Stimulated activated naive B cell treated with anti-CD40 and anti-IgM and Interleukin-4, amounts not matched to agents 10 μg/mL and 1 μg/mL and 100 μg/mL, for 72 hours (primary cell): Measurements from ENCODE around the gene ZFPM1.

ENCODE experiments used
- ATAC-seq, 2 donors: fragments of 150-1000 bp; cut with Tn5 transposase; replicated peaks; 2 replicates each; pipeline ENCODE4 v1.10.0; 2021; ENCODE audit warnings: moderate library complexity in 1 of 2
- DNase-seq: peaks from one replicate; pipeline ENCODE4 v3.0.0; 2021
- H3K27ac Mint-ChIP-seq: one replicate; pipeline ENCODE4 v1.8.0; 2022; ENCODE audit warnings: mild to moderate bottlenecking, mixed read lengths
- H3K27me3 Mint-ChIP-seq, 2 donors: one replicate each; pipeline ENCODE4 v1.8.0; 2022; ENCODE audit warnings: mixed read lengths in 2 of 2
- H3K36me3 Mint-ChIP-seq, 2 donors: one replicate each; pipeline ENCODE4 v1.8.0; 2022; ENCODE audit warnings: mixed read lengths in 2 of 2, mild to moderate bottlenecking in 1 of 2
- H3K4me1 Mint-ChIP-seq, 2 donors: one replicate each; pipeline ENCODE4 v1.8.0; 2022; ENCODE audit warnings: mixed read lengths in 2 of 2, mild to moderate bottlenecking in 1 of 2
- H3K4me3 Mint-ChIP-seq, 2 donors: one replicate each; pipeline ENCODE4 v1.8.0; 2022; ENCODE audit warnings: mild to moderate bottlenecking in 2 of 2, mixed read lengths in 2 of 2, moderate library complexity in 1 of 2
- H3K9me3 Mint-ChIP-seq, 2 donors: one replicate each; pipeline ENCODE4 v1.8.0; 2022; ENCODE audit warnings: mixed read lengths in 2 of 2, mild to moderate bottlenecking in 1 of 2

ZFPM1 gene

GRCh38 chr16:88569985-88570690 is 117.1 kb downstream of the ZFPM1 start, which contains the start of gene ZC3H18:
Gene ZC3H18 (plus strand): TSS chr16:88570403. CDS start chr16:88577124, 6,721 bp downstream.
- DNase-seq, result peak; percentile 94
- Mint-ChIP-seq H3K27ac (peak within 1 kb of the TSS; percentile 96), H3K27me3 (no peaks in the 10 kb centered on the region), H3K4me3 (peak within 1 kb of the TSS; percentile 88 to 94), H3K36me3 (peaks cover 0 to 3% of the 10 kb centered on the region in 2 donors), H3K9me3 (no peaks in the 10 kb centered on the region), H3K4me1 (peaks cover 17 to 39% of the 10 kb centered on the region in 2 donors)
- peak; percentile 79 to 86 for ATAC-seq

- Mint-ChIP-seq H3K36me3 (peaks cover 0 to 3% of the 10 kb centered on the region in 2 donors), H3K4me3 (peak overlapping the region; percentile 85 to 87), H3K9me3 (no peaks in the 10 kb centered on the region), H3K27ac (peak overlapping the region; percentile 84), H3K4me1 (peaks cover 17 to 39% of the 10 kb centered on the region in 2 donors), H3K27me3 (no peaks in the 10 kb centered on the region)
- DNase-seq (no peak), ATAC-seq (peak; percentile 58 to 59)
Measured at GRCh38 chr16:88570691-88571092, 117.6 kb downstream of the ZFPM1 start.

GRCh38 chr16:88575251-88575650 is 122.2 kb downstream of the ZFPM1 start:
- peaks cover 28% of the 10 kb centered on the region in 2 donors for H3K36me3 Mint-ChIP-seq
- ATAC-seq, result no peak
- H3K27ac Mint-ChIP-seq, result no peak overlapping the region
- H3K27me3 Mint-ChIP-seq, result no peaks in the 10 kb centered on the region
- H3K4me1 Mint-ChIP-seq, result peaks cover 15 to 49% of the 10 kb centered on the region in 2 donors
- H3K9me3 Mint-ChIP-seq, result no peaks in the 10 kb centered on the region
- no peak for DNase-seq
- H3K4me3 Mint-ChIP-seq, result no peak overlapping the region

GRCh38 chr16:88576307-88576706 is 123.2 kb downstream of the ZFPM1 start:
- Mint-ChIP-seq H3K27me3 (no peaks in the 10 kb centered on the region), H3K36me3 (peaks cover 32 to 37% of the 10 kb centered on the region in 2 donors), H3K27ac (no peak overlapping the region), H3K4me1 (peaks cover 18 to 54% of the 10 kb centered on the region in 2 donors), H3K9me3 (no peaks in the 10 kb centered on the region), H3K4me3 (no peak overlapping the region)
- ATAC-seq (no peak), DNase-seq (no peak)

GRCh38 chr16:88577166-88577565 is 124.1 kb downstream of the ZFPM1 start:
- Mint-ChIP-seq H3K4me3 (no peak overlapping the region), H3K36me3 (peaks cover 36 to 40% of the 10 kb centered on the region in 2 donors), H3K4me1 (peaks cover 17 to 46% of the 10 kb centered on the region in 2 donors), H3K9me3 (no peaks in the 10 kb centered on the region), H3K27ac (no peak overlapping the region), H3K27me3 (no peaks in the 10 kb centered on the region)
- DNase-seq (no peak), ATAC-seq (no peak)

- peaks cover 13 to 37% of the 10 kb centered on the region in 2 donors for H3K4me1 Mint-ChIP-seq
- no peak overlapping the region for H3K4me3 Mint-ChIP-seq
- peaks cover 38 to 40% of the 10 kb centered on the region in 2 donors for H3K36me3 Mint-ChIP-seq
Measured at GRCh38 chr16:88578446-88579313, 125.6 kb downstream of the ZFPM1 start.

GRCh38 chr16:88580371-88580770 is 127.3 kb downstream of the ZFPM1 start:
- ATAC-seq, result no peak
- no peak for DNase-seq
- Mint-ChIP-seq H3K27me3 (no peaks in the 10 kb centered on the region), H3K9me3 (no peaks in the 10 kb centered on the region), H3K27ac (no peak overlapping the region), H3K4me1 (peaks cover 19 to 46% of the 10 kb centered on the region in 2 donors), H3K4me3 (no peak overlapping the region), H3K36me3 (peaks cover 35 to 46% of the 10 kb centered on the region in 2 donors)

More at GRCh38 chr16:88578446-88579313, 125.6 kb downstream of the ZFPM1 start:
- H3K9me3 Mint-ChIP-seq, result no peaks in the 10 kb centered on the region
- DNase-seq (no peak), ATAC-seq (no peak)
- H3K27ac Mint-ChIP-seq, result no peak overlapping the region
- H3K27me3 Mint-ChIP-seq, result no peaks in the 10 kb centered on the region

GRCh38 chr16:88581033-88581432 is 128.0 kb downstream of the ZFPM1 start:
- H3K36me3 Mint-ChIP-seq, result peaks cover 36 to 50% of the 10 kb centered on the region in 2 donors
- H3K4me1 Mint-ChIP-seq, result peaks cover 24 to 51% of the 10 kb centered on the region in 2 donors
- ATAC-seq, result no peak

GRCh38 chr16:88582912-88583575 is 130.0 kb downstream of the ZFPM1 start:
- ATAC-seq (no peak), DNase-seq (no peak)
- no peak overlapping the region for H3K4me3 Mint-ChIP-seq
- H3K27me3 Mint-ChIP-seq, result no peaks in the 10 kb centered on the region
- peaks cover 36 to 53% of the 10 kb centered on the region in 2 donors for H3K36me3 Mint-ChIP-seq
- H3K4me1 Mint-ChIP-seq, result peaks cover 20 to 44% of the 10 kb centered on the region in 2 donors
- no peak overlapping the region for H3K27ac Mint-ChIP-seq
- H3K9me3 Mint-ChIP-seq, result no peaks in the 10 kb centered on the region

More at GRCh38 chr16:88581033-88581432, 128.0 kb downstream of the ZFPM1 start:
- no peak overlapping the region for H3K27ac Mint-ChIP-seq
- H3K9me3 Mint-ChIP-seq, result no peaks in the 10 kb centered on the region
- H3K4me3 Mint-ChIP-seq, result no peak overlapping the region
- no peaks in the 10 kb centered on the region for H3K27me3 Mint-ChIP-seq
- no peak for DNase-seq

GRCh38 chr16:88584676-88585075 is 131.6 kb downstream of the ZFPM1 start:
- DNase-seq, result no peak
- H3K27me3 Mint-ChIP-seq, result no peaks in the 10 kb centered on the region
- H3K4me1 Mint-ChIP-seq, result peaks cover 24 to 27% of the 10 kb centered on the region in 2 donors
- H3K27ac Mint-ChIP-seq, result peak overlapping the region; percentile 25
- ATAC-seq, result no peak
- no peak overlapping the region for H3K4me3 Mint-ChIP-seq
- H3K9me3 Mint-ChIP-seq, result no peaks in the 10 kb centered on the region
- H3K36me3 Mint-ChIP-seq, result peaks cover 39 to 55% of the 10 kb centered on the region in 2 donors

- peaks cover 24% of the 10 kb centered on the region in 2 donors for H3K4me1 Mint-ChIP-seq
- no peaks in the 10 kb centered on the region for H3K9me3 Mint-ChIP-seq
- no peak overlapping the region for H3K4me3 Mint-ChIP-seq
- peaks cover 41 to 51% of the 10 kb centered on the region in 2 donors for H3K36me3 Mint-ChIP-seq
- H3K27me3 Mint-ChIP-seq, result no peaks in the 10 kb centered on the region
- H3K27ac Mint-ChIP-seq, result no peak overlapping the region
- ATAC-seq (no peak), DNase-seq (no peak)
Measured at GRCh38 chr16:88585269-88585668, 132.2 kb downstream of the ZFPM1 start.

GRCh38 chr16:88585927-88586581 is 133.0 kb downstream of the ZFPM1 start:
- Mint-ChIP-seq H3K27ac (no peak overlapping the region), H3K27me3 (no peaks in the 10 kb centered on the region), H3K9me3 (no peaks in the 10 kb centered on the region), H3K36me3 (peaks cover 41 to 49% of the 10 kb centered on the region in 2 donors), H3K4me1 (peaks cover 17 to 22% of the 10 kb centered on the region in 2 donors), H3K4me3 (no peak overlapping the region)
- ATAC-seq, result no peak
- no peak for DNase-seq
